SK-N-MC (cell line): Measurements from ENCODE around the gene CYCS.
"Not testable (repeated sequence)": the region's sequence is repeated elsewhere in the genome, so short reads cannot be mapped to it uniquely, and the experiment has no call there.

Experiments
- EZH2 ChIP-seq: fragments of 200-600 bp; sonication (generic); IDR thresholded peaks from one replicate; pipeline ENCODE4 v1.6.1; 2017; ENCODE audit warnings: antibody characterized with exemption
- POLR2AphosphoS5 ChIP-seq: IDR thresholded peaks from 2 replicates; pipeline ENCODE4 v1.6.1; 2012; ENCODE audit warnings: mild to moderate bottlenecking, low read depth, low read length, borderline replicate concordance

DNA sequence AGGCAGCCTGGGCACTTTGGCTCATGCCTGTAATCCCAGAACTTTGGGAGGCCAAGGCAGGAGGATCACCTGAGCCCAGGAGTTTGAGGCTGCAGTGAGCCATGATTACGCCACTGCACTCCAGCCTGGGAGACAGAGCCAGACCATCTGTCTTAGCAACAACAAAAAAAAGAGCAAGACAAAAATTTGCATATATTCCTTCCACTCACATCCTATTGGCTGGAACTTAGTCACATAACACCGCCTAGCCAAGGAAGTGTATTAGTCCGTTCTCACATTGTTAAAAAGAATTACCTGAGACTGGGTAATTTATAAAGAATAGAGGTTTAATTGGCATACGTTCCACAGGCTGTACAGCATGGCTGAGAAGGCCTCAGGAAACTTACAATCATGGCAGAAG is 43.0 kb downstream of the CYCS start:
- not testable (repeated sequence) for TF ChIP-seq EZH2, POLR2AphosphoS5
